Activated gamma-delta T cell (primary cell): ENCODE data around the gene STXBP4.

Experiments used
- DNase-seq: peaks from one replicate; lab custom pipeline; 2025; lab: John Stamatoyannopoulos, UW
- total RNA-seq, 2 donors: gene quantifications; one replicate each; lab custom pipeline; 2026; lab: John Stamatoyannopoulos, UW

The STXBP4 gene
- total RNA-seq: 14.0 to 16.9 reads per million in 2 donors

GRCh38 chr17:54968262-54968987 lies at the start of gene STXBP4, which contains the start of gene COX11:
STXBP4 (plus strand) TSS chr17:54968765; CDS start chr17:54986220, 17,455 bp downstream.
COX11 (minus strand) TSS chr17:54968654; CDS start chr17:54968646, 8 bp downstream.
- DNase-seq: peak; percentile 82

DNA sequence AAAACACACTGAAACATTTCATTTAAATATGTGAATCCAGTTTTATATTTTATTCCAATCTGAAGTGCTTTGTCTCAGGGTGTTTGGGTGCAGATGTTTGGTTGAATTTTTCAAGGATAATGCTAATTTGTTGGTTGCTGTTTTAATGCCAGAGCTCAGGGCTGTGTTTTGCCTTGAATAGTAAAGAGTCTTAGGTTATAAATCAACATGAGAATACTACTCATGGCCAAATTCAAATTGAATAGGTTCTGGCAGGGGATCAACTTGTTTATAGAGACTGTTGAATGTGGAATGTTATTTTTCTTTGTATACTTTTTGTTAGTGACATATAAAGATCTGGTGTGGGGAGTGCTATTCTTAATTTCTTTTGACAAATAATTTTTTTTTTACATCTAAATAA lies 49.1 kb upstream of the STXBP4 start:
- DNase-seq: no peak

GRCh38 chr17:54920819-54921218 lies 47.7 kb upstream of the STXBP4 start:
- no peak for DNase-seq

GRCh38 chr17:54924405-54924804 lies 44.2 kb upstream of the STXBP4 start:
- no peak for DNase-seq

DNA sequence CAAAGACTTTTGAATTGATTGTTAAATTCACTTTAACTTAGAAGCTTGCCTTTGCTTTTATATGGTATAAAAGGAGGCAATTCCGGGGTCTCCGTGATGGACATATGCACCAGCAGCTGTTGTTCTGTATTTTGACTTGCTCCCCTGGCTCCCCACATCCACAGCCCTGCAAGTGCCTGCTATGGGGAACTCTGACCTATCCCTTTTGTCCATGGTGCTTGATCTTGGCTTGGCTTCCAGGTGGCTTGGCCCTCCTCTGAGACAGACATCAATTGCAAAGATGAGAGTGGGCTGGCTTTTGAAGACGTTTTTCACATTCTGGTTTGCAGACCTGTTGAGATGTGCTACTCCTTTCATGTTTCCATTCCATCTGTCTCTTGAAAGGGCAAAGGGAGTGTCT lies 41.0 kb upstream of the STXBP4 start:
- no peak for DNase-seq

GRCh38 chr17:54932711-54933110 lies 35.9 kb upstream of the STXBP4 start:
- no peak for DNase-seq

GRCh38 chr17:54933921-54934320 lies 34.6 kb upstream of the STXBP4 start:
- no peak for DNase-seq

GRCh38 chr17:54935471-54935870 lies 33.1 kb upstream of the STXBP4 start:
- no peak for DNase-seq

DNA sequence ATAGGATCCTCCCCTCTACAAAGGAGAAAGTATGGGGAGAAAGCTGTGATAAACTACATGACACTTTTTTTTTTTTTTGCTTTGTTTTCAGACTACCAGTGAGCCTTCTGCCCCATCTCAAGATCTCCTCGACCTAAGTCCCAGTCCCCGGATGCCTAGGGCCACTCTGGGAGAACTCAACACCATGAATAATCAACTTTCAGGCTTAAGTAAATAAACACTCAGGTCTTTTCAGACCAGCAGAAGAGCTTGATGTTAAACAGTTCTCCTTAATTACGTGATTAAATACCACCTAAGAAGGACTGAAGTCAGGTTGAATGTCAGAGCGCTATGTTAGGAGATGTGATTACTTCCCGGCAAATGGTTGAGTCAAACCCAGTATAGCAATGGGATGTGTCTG lies 31.5 kb upstream of the STXBP4 start:
- DNase-seq: no peak

GRCh38 chr17:54937426-54937825 lies 31.1 kb upstream of the STXBP4 start:
- no peak for DNase-seq

GRCh38 chr17:54941285-54941684 lies 27.3 kb upstream of the STXBP4 start:
- DNase-seq: no peak

DNA sequence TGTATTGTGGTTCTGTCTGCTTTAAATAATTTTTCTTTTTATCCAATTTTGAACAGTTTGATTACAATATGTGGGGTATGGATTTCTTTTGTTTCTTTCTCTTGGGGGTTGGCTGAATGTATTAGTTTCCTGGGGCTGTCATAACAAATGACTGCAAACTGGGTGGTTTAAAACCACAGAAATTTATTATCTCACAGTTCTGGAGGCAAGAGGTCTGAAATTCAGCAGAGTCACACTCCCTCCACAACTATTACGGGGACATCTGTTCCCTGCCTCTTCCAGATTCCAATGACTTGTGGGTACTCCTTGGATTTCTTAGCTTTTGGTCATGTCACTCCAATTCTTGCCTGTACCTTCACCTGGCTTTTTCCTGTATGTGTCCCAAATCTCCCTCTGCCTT lies 23.8 kb upstream of the STXBP4 start:
- DNase-seq: no peak

- DNase-seq: no peak
These were observed 23.3 kb upstream of the STXBP4 start for GRCh38 chr17:54945231-54945630.

GRCh38 chr17:54945671-54946070 lies 22.9 kb upstream of the STXBP4 start:
- no peak for DNase-seq

DNA sequence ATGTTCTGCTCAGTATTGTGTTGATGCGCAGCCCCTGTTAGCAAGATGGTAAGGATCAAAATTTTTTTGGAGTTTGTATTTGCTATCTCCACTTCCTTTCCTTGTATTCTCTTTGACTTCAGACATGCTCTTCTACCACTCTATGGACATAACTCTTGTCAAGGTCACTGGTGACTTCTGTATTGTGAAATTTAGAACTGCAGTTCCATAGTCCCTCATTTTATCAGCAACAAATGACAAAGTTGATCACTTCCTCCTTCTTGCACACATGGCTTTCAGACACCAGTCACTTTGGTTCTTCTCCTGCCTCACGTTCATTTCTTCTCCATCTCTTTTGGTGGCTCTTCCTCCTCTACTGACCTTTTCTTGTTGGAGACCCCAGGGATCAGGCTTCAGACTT lies 21.2 kb upstream of the STXBP4 start:
- no peak for DNase-seq

GRCh38 chr17:54948380-54948779 lies 20.2 kb upstream of the STXBP4 start:
- no peak for DNase-seq

- no peak for DNase-seq
These were observed 18.4 kb upstream of the STXBP4 start for GRCh38 chr17:54950116-54950515.

DNA sequence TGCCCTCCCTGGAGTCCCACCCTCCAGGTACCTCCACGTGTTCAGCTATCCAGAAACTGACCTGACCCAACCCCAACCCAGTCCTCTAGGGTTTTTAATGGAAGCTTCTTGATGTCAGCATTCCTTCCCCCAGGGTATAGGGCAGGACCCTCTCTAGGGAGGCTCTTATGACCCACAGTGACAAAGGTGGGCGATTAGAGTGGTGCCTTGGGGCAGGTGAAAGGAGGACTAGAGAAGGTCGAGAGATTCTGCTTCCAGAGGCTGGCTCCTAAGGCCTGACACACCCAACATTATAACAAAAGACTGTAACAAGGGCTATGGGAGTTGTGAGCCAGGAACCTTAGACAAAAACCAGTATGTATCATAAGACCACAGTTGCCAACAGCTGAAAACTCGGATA lies 17.3 kb upstream of the STXBP4 start:
- no peak for DNase-seq

- no peak for DNase-seq
These were observed 11.8 kb upstream of the STXBP4 start for GRCh38 chr17:54956791-54957190.

DNA sequence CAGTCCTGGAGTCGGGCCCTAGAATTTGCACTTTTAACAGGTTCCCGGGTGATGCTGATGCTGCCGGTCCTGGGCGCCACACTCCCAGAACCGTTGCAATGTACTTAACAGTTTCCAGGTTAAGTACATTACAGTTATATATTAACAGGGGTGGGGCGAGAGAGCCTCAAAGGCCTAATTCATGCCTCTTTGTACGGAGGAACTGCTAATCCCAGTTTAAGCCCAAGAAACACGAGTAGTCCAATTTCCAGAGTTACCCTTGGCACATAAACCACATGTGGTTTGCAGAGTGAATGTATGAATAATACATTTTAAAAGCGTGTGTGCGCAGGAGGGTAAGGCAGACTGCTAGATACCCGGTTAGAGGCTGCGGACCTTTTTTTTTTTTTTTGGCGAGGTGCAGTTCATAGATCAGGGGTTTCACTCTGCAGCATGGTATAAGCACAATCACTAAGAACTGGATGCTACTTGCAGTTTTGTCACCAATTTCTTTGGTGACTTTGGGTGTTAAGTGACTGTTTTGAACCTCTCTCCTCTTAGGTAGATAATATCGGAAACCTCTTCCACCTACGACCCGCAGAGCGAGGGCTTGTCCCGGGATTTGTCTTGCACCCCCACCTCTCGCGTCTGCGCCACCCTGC lies 824 bp upstream of the STXBP4 start:
- no peak for DNase-seq

- DNase-seq: no peak
These were observed 395 bp downstream of the STXBP4 start for GRCh38 chr17:54968988-54969332.

DNA sequence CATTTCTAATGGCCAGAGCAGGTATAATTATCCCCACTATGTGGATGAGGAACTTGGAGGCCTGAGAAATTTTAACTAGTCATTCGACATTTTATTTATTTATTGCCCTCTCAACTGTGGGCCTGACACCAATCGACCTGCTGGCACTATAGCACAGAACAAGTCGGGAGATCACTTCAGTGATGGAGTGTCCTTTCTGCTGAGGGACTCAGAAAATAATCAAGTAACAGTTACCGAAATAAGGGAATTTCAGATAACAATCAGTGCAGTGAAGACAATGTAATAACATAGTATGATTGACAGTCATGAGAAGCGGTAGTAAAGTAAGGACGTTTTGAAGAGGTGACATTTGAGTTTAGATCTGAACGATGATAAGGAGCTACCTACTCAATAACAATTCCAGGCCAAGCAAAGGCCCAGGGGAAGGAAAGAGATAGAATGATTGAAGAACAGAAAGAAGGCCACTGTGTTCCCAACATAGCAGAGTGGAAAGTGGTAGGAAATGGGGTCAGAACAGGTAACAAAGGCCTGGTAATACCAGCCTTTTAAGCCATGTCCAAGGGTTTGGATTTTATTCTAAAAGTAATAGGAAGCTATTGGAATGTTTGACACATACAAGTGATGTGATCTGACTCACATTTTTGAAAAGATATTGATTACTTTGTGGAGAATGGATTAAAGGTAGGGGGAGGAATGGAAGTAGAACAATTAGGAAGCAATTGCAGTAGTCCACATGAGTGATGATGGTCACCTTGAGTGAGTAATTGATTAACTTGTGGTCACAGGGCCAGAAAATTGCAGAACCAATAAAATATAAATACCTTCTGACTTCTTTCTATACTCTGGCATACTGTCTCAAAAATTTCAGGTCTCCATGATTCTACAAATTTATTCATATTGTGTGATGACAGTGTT lies 1.4 kb downstream of the STXBP4 start:
- DNase-seq: no peak

- no peak for DNase-seq
These were observed 2.6 kb downstream of the STXBP4 start for GRCh38 chr17:54971147-54971546.
